ES-I3 (cell line): ENCODE results near the gene UCKL1.

Source experiments
- H3K36me3 ChIP-seq: 2 replicates; pipeline ENCODE4 v1.6.1; 2013; ENCODE audit warnings: mild to moderate bottlenecking, low read length, control low read depth, moderate library complexity; ENCODE audit not compliant: insufficient read depth
- H3K4me1 ChIP-seq: 2 replicates; pipeline ENCODE4 v1.6.1; 2013; ENCODE audit warnings: mild to moderate bottlenecking, control low read depth, low read length; ENCODE audit not compliant: insufficient read depth
- H3K9ac ChIP-seq: 2 replicates; pipeline ENCODE4 v1.6.1; 2013; ENCODE audit warnings: low read depth, mild to moderate bottlenecking, low read length, moderate library complexity
- H3K9me3 ChIP-seq: 2 replicates; pipeline ENCODE4 v1.6.1; 2013; ENCODE audit warnings: mild to moderate bottlenecking, low read length, moderate library complexity; ENCODE audit not compliant: control insufficient read depth, insufficient read depth

Gene UCKL1

DNA sequence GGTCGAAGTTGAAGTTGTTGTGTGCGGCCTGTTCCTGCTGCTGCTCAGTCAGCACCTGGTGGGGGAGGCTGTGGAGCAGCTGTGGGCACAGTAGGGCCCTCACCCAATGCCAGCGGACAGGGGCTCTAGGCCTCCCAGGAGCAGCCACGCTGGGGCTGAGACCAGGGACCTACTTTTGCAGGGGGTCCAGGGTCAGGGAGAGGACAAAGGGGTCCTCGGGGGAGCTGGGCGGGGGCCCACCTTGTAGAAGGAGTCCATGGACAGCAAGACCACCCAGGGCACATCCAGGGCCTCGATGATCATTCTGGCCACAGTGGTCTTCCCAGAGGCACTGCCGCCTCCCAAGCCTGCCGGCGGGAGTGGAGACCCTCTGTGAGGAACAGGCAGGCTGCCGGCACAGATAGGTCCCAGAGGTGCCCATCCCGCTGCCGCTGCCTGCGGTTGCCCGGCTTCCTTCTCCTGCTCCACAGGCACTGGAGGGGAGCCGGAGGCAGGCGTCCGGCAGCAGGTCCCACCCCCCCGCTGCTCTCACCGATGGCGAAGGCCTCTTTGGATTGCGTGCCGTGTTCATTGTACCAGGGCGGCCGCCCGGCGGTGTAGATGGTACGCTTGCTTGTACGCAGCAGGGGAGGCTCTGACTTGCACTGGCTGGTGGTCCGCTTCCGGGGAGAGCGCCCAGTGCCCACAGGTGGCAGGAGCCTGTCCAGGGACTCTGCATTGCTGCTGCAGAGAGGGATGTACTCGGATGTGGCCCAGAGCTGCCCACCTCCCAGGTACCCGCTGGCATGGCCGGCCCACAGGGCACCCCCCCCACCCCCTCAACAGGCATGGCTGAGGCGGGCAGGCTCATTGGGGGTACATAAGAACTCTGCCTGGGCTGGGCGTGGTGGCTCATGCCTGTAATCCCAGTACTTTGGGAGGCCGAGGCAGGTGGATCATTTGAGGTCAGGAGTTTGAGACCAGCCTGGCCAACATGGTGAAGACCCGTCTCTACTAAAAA is 10.0 kb downstream of the UCKL1 start:
- Histone ChIP-seq H3K9me3 (no peaks in the 10 kb centered on the region), H3K36me3 (no peaks in the 10 kb centered on the region), H3K9ac (no peak overlapping the region), H3K4me1 (peaks cover 16% of the 10 kb centered on the region; the same call in 1 of the 2 replicates)

DNA sequence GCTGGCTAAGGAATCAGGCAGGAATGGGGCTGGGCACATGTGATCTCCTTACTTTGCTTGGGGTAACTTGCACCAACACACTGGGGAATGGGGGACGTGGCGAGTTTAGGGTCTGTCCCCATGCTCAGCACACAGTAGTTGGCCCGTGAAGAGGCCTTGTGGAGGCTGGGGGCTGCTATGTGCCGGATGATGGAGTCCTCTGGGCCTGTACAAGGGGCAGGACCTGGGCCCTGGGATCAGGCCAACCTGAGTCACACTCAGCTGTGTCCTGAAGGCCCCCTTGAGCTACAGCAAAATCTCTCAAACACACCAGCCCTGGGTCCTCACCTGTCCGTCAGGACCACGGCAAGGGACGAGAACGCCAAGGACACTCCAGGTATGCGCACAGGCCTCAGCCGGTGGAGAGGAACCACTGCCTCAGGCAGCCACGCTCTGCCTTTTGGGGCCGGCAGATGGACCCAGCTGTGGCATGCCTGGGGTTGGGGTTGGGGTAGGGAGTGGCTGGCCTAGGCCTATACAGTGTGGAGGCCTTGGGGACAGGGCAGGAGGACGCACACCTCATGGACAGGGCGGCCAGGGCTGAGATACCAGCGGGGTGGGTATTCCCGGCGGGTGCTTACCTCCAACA is 11.1 kb downstream of the UCKL1 start:
- Histone ChIP-seq H3K4me1 (peaks cover 16% of the 10 kb centered on the region; the same call in 1 of the 2 replicates), H3K9me3 (no peaks in the 10 kb centered on the region), H3K9ac (no peak overlapping the region), H3K36me3 (no peaks in the 10 kb centered on the region)

DNA sequence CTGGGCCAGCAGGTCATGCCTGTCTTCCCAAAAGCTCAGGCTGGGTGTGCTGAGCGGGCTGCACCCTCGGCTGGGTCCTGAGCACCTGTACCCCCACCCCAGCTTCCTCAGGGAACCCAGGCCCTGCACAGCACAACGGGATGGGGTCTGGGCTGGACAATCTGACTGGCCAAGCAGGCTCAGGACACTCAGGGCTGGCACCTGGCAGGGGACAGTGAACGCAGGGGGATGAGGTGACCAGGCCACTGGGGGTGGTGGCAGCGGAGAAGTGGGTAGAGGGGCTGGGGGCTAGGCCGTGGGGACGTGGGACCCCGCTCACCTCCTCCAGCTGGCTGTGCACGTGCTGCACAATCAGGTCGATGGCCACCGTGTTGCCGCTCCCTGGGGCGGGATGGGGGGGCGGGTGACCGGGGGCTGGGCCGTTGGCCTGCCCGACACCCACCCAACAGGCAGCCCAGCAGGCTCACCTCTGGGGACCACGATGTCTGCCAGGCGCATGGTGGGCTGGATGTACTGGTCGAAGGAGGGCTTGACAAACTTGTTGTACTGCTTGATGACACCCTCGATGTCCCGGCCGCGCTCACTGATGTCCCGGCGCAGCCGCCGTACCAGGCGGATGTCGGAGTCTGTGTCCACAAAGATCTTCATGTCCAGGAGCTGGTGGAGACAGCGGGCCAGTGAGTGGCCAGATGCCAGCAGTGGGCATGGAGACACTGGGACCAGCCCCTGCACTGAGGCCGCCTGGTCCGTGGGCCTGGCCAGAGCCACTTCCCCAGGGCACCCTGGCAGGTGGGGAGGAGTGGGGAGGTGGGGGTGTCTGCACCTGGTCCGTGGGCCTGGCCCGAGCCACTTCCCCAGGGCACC is 11.9 kb downstream of the UCKL1 start:
- Histone ChIP-seq H3K9me3 (no peaks in the 10 kb centered on the region), H3K36me3 (no peaks in the 10 kb centered on the region), H3K4me1 (peaks cover 12% of the 10 kb centered on the region; the same call in 1 of the 2 replicates), H3K9ac (no peak overlapping the region)

DNA sequence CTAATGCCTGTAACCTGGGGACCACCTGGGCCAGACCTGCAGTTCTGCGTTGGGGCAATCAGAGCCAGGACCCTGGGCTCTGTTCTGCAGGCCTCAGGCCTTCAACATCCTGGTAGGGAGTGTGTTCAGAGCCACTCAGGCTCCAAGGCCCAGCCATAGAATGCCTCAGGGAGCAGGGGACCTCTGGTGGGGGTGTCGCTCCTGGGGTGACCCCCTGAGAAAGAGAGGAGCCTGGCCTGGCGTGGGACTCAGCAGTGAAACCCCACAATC is 12.5 kb downstream of the UCKL1 start:
- Histone ChIP-seq H3K9me3 (no peaks in the 10 kb centered on the region), H3K4me1 (peaks cover 9% of the 10 kb centered on the region; the same call in 1 of the 2 replicates), H3K9ac (no peak overlapping the region), H3K36me3 (no peaks in the 10 kb centered on the region)

DNA sequence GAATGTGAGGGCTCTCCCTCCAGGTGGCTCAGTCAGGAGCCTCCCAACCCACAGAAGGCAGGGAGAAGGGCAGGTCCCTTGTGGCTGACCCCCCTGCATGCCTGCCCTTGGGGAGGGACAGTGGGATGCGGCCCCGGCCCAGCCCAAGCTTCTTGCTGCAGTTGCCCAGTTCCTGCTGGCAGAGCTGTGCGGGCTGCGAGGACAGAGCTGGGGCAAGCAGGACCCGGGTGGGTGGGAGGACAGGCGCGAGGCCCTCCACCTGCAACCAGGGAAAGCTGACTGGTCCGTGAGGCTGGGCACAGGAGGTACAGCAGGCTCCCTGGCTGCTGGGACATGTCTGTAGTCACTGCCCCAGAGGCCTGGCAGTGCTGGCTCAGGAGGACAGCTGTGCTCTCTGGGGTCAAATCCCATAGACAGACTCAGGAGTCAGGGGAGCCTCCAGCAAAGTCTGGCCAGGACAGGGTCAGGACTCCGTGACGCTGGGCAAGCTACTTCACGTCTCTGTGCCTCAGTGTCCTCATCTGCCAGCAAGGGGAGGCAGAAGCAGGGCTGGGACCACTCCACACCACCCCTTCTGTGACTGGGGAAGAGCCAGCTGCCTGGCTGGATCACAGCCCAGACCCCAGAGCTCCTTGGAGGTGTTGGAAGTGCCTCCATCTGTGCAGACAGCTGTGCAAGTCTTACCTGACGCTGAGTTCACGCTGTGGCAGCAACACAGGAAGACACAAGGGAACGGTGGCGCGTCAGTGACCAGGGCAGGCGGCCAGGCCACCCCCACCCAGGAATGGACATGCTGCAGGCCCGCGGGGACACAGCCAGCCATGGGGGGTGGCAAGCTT is 13.0 kb downstream of the UCKL1 start:
- H3K9ac ChIP-seq = no peak overlapping the region
- no peaks in the 10 kb centered on the region for H3K9me3 ChIP-seq
- peaks cover 8% of the 10 kb centered on the region; the same call in 1 of the 2 replicates for H3K4me1 ChIP-seq
- H3K36me3 ChIP-seq = no peaks in the 10 kb centered on the region

DNA sequence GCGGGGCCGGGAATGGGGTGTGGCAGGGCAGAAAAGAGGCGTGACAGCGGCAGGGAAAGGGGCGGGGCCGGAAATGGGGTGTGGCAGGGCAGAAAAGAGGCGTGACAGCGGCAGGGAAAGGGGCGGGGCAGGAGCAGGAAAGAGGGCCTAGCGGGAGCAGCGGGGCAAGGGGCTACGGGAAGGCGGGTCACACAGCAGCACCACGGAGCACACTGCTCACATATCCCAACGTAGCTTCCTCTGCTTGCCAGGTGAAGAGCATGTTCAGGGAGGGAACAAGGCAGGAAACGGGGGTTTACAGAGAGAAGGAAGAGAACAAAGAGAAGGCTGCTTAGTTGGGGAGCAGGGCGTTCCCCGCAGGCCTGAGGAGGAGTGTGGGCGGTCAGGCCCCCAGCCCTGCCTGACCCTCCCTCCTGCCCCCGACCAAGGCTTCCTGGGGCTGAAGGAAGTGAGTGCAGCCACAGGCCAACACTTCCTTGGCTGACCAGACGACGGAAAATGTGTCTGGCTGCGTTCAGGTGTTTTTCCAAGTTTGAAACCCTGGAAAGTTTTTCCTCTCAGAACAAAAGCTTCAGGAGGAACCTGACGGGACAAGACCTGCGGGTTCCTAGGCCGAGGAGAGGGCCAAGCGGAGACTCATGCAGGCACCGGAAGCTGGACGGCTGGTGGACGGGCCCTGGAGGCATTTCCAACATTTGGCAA is 13.8 kb downstream of the UCKL1 start:
- Histone ChIP-seq H3K4me1 (peaks cover 8% of the 10 kb centered on the region; the same call in 1 of the 2 replicates), H3K9me3 (no peaks in the 10 kb centered on the region), H3K9ac (peak overlapping the region; percentile 22; the same call in 1 of the 2 replicates), H3K36me3 (no peaks in the 10 kb centered on the region)

DNA sequence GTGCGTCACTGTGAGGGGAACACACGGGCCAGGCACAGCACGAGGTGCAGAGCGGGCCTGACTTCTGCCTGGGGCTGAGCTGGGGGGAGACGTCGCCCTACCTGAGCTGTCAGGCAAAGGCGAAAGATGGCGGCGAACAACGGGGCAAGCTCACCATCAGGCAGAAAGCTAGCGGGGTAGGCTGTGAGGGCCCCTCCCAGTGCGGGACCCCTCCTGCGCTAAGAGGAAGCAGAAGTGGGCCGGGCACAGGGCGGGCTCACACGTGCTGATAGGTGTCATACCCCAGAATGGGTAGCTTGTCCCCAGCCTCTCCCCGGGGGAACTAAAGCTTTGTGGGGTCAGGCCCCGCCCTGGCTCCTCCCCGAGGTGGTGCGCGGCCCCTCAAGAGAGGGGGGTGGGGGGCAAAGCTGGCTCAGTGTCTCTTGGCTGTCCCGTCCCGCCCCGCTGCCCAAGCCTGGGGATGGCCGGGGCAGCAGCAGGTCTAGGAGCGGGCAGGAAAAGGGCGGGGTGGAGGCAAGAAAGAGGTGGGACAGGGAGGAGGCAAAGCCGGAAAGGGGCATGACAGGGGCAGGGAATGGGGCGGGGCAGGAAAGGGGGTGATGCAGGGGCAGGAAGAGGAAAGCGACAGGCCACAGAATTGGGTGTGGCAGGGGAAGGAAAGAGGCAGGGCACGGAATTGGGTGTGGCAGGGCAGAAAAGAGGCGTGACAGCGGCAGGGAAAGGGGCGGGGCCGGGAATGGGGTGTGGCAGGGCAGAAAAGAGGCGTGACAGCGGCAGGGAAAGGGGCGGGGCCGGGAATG is 14.7 kb downstream of the UCKL1 start:
- Histone ChIP-seq H3K9ac (peak overlapping the region; percentile 59), H3K36me3 (no peaks in the 10 kb centered on the region), H3K4me1 (peaks cover 8% of the 10 kb centered on the region; the same call in 1 of the 2 replicates), H3K9me3 (no peaks in the 10 kb centered on the region)

DNA sequence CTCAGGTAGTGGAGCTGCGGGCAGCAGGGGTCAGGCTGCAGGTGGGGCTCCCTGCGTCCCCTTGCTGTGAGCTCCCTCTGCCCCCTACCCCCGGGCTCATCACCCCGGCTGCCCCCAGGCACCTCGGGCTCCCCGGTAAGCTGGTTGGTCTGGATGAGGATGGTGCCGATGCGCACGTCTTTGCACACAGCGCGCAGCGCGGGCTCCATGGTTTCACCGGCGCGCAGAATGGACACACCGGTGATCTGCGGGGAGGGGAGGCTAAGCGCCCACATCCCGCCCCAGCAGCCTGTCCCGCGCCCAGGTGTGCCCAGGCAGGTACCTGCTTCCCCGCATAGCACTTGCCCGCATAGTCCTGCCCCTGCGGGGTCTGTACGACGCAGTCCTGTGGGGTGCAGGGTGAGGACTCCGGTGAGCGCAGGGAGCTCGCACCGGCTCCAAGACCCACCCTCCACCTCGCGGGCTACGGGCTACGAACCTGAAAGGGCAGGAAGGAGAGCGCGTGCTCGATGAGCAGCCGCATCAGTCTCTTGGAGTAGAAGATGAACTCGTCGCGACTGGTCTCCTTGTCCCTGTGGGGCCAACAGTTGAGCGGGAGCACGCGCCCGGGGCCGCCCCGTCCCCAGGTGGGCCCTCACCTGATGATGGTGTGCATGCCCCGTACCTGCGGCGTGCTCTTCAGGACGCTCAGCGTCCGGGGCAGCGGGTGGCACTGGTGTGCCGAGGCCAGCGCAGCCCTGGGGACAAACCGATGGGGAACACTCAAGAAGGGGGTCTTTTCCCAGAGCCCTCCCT is 15.5 kb downstream of the UCKL1 start:
- no peaks in the 10 kb centered on the region for H3K36me3 ChIP-seq
- peak overlapping the region; percentile 59 for H3K9ac ChIP-seq
- no peaks in the 10 kb centered on the region for H3K9me3 ChIP-seq
- H3K4me1 ChIP-seq = peaks cover 8% of the 10 kb centered on the region; the same call in 1 of the 2 replicates

DNA sequence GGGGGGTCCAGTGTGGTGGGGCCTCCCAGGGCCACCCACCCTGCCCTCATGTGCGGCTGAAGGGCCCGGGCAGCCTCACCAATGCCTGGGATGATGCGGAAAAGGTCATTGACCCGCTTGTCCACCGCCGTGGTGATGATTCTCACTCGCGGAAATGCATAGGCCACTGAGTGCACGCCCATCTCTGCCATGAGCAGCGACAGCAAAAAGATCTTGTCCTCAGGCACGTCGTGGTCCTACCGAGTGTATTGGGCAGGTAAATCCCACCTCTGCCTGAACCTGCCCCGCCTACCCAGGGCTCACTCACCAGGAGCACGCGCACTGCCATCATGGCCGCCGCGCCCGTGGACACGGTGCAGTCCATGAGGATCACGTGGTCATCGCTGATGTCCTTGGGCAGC is 16.1 kb downstream of the UCKL1 start:
- Histone ChIP-seq H3K4me1 (peaks cover 8% of the 10 kb centered on the region; the same call in 1 of the 2 replicates), H3K9me3 (no peaks in the 10 kb centered on the region), H3K9ac (peak overlapping the region; percentile 59), H3K36me3 (no peaks in the 10 kb centered on the region)

DNA sequence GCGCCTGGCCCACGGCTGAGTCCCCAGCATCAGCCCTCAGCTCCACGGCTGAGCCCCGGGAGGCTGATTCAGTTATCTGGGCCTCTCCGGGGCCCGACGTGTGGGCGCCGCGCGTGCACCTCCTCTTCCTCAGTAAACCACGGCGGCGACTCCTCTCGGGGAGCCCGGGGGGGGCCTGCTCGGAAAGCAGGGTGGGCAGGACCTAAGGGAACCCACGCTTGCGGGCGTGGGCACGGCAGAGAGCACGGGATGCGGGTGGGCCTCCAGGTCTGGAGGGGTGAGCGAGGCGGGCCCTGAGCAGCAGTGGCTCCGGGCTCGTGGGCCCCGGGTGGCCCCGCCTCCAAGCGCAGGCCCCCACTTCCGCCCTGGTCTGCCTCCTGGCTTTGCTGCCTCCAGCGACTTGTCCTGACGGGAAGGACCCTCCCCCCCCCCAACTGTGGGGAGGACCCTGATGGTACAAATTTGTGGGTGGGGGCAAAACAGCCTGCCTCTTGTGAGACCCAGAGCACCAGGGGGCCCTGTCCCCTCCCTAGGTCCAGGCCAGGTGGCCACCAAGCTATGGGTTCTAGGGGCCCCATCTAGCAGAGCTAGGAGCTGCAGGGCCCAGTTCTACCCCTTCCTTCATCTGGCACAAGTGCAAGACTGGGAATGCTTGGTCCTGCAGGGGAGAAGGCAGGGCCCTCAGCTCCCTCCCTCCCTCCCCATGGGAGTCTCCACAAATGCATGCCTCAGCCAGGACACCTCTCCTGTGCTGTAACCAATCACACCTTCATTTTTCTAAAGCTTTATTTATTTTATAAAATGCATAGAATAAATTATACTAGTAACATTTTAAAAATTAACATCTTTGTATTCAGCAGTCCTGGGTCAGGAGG is 16.9 kb downstream of the UCKL1 start:
- no peaks in the 10 kb centered on the region for H3K9me3 ChIP-seq
- H3K36me3 ChIP-seq = peaks cover 4% of the 10 kb centered on the region; the same call in 1 of the 2 replicates
- H3K4me1 ChIP-seq = peaks cover 8% of the 10 kb centered on the region; the same call in 1 of the 2 replicates
- peak overlapping the region; percentile 59 for H3K9ac ChIP-seq

DNA sequence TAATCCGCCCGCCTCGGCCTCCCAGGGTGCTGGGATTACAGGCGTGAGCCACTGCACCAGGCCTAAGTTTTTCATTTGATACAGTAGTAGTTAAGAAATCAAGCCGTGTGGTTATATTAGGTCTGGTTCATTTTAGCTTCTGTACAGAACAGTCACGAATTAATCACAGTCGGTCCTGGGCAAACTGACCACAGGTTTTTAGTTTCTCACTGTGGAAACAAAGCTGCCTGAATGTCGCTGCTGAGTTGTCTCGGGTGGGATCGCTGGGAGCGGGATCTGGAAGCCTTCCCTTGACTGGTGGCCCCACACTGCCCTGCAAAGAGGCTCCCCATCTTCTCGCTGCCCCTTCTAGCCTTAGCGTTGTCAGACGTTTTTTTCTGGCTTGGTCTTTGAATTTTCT is 18.6 kb downstream of the UCKL1 start:
- Histone ChIP-seq H3K36me3 (peaks cover 4% of the 10 kb centered on the region; the same call in 1 of the 2 replicates), H3K9ac (no peak overlapping the region), H3K9me3 (no peaks in the 10 kb centered on the region), H3K4me1 (no peaks in the 10 kb centered on the region; the same call in 1 of the 2 replicates)
